Measurements from ENCODE around the gene CSGALNACT2.

CSGALNACT2 gene

DNA sequence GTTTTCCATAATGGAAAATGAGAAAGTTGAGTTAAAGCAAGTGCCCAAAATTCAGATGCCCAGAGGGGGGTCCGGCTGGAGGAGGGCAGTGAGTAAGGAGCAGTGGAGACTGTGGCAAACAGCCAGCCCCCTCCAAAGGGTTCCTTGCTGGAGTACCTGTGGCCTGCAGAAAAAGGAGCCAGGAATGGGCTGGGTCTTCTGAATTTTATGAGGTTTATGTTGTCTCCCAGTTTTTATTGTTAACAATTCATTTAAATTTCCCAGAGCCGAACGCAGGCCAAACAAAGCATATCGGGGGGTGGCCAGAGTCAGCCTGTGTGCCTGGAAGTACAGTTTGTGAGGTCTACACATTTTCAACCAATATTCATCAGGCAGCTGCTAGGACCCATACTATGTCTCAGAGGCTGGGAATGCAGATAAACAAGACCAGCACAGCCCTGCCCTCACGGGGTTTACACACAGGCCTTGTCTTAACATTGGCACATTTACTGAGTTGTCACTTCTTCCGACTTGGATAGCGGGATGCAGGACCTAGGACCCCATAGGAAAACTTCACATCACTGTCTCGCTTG, 12.9 kb upstream of the CSGALNACT2 start:
- no peak for DNase-seq (ENCODE audit: low spot score)
- Mint-ChIP-seq H3K4me1 (ENCODE audit: low read depth) (peaks cover 60% of the 10 kb centered on the region), H3K36me3 (ENCODE audit: low read depth) (no peaks in the 10 kb centered on the region), H3K9me3 (no peaks in the 10 kb centered on the region), H3K27ac (no peak overlapping the region), H3K27me3 (ENCODE audit: low read depth) (no peaks in the 10 kb centered on the region), H3K4me3 (no peak overlapping the region)

DNA sequence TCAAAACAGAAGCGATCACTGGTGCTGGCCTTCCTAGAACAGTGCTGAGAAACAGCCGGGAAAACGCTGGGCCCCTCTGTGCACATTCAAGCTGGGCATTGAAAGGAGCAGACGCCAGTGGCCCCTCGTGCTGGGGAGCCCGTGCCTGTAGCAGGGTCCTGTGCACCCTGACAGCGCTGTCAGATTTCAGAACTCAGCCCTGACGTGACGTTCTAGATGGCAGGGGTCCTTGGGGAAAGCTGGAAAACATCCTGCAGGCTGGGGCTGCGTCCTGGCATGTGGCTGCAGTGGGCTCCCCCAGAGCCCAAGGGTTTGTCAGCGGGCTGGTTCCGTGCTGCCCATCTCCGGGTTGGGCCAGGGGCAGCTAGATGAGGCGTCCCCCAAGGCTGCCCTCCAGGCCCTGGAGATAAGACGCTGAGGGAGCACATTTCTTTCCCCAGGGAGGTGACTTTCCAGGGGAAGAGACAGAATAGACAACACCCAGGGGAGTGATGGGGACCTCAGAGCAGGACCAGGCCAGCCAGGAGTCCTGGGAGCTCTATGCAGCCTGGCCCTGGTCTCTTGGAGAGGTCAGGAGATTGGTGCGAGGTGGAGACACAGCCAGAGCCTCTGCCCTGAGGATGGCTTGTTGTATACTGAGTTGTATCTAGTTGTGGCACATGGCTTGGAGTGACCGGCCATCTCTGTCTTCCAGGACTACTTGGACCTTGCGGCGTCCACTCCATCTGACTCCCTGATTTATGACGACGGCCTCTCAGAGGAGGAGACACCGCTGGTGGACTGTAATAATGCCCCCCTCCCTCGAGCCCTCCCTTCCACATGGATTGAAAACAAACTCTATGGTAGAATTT, 12.1 kb upstream of the CSGALNACT2 start:
- Mint-ChIP-seq H3K9me3 (no peaks in the 10 kb centered on the region), H3K27ac (no peak overlapping the region)

DNA sequence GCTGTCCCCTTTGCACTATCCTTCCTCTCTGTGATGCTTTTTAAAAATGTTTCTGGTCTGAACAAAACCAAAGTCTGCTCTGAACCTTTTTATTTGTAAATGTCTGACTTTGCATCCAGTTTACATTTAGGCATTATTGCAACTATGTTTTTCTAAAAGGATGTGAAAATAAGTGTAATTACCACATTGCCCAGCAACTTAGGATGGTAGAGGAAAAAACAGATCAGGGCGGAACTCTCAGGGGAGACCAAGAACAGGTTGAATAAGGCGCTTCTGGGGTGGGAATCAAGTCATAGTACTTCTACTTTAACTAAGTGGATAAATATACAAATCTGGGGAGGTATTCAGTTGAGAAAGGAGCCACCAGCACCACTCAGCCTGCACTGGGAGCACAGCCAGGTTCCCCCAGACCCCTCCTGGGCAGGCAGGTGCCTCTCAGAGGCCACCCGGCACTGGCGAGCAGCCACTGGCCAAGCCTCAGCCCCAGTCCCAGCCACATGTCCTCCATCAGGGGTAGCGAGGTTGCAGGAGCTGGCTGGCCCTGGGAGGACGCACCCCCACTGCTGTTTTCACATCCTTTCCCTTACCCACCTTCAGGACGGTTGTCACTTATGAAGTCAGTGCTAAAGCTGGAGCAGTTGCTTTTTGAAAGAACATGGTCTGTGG, 11.4 kb upstream of the CSGALNACT2 start:
- Mint-ChIP-seq H3K36me3 (ENCODE audit: low read depth) (no peaks in the 10 kb centered on the region), H3K9me3 (no peaks in the 10 kb centered on the region), H3K4me3 (peak overlapping the region; percentile 3), H3K4me1 (ENCODE audit: low read depth) (peaks cover 49% of the 10 kb centered on the region), H3K27me3 (ENCODE audit: low read depth) (no peaks in the 10 kb centered on the region), H3K27ac (peak overlapping the region; percentile 13)
- no peak for DNase-seq (ENCODE audit: low spot score)

More for the DNA sequence above, 12.1 kb upstream of the CSGALNACT2 start:
- Mint-ChIP-seq H3K4me1 (ENCODE audit: low read depth) (peaks cover 53% of the 10 kb centered on the region), H3K4me3 (no peak overlapping the region), H3K36me3 (ENCODE audit: low read depth) (no peaks in the 10 kb centered on the region), H3K27me3 (ENCODE audit: low read depth) (no peaks in the 10 kb centered on the region)
- no peak for DNase-seq (ENCODE audit: low spot score)

DNA sequence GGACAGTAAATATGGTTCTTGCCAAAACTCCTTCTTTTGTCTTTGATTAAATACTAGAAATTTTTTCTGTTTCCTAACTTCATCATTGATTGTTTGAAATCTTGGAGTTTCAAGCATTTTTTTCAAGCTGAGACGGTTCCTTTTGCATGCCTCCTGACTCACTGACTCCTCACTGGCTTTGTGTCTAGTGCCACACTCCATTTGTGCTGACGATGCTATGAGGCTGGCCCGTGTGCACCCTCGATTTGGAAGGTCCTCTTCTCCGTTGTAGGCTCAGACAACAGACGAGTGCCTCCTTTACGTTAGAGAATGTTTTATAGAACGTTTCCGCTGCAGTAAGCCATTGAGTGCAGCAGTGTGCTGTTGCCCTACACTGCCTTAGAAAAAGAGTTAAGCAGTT, 10.8 kb upstream of the CSGALNACT2 start:
- Mint-ChIP-seq H3K27me3 (ENCODE audit: low read depth) (no peaks in the 10 kb centered on the region), H3K4me3 (no peak overlapping the region), H3K4me1 (ENCODE audit: low read depth) (peaks cover 45% of the 10 kb centered on the region), H3K27ac (peak overlapping the region; percentile 26), H3K9me3 (no peaks in the 10 kb centered on the region), H3K36me3 (ENCODE audit: low read depth) (no peaks in the 10 kb centered on the region)
- DNase-seq (ENCODE audit: low spot score) = no peak

DNA sequence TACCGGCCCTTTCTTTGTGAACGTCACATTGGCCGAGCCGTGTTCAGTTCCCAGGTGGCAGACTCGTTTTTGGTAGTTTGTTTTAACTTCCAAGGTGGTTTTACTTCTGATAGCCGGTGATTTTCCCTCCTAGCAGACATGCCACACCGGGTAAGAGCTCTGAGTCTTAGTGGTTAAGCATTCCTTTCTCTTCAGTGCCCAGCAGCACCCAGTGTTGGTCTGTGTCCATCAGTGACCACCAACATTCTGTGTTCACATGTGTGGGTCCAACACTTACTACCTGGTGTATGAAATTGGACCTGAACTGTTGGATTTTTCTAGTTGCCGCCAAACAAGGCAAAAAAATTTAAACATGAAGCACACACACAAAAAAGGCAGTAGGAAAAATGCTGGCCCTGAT, 9.9 kb upstream of the CSGALNACT2 start:
- DNase-seq (ENCODE audit: low spot score) = no peak
- Mint-ChIP-seq H3K4me3 (no peak overlapping the region), H3K36me3 (ENCODE audit: low read depth) (no peaks in the 10 kb centered on the region), H3K27me3 (ENCODE audit: low read depth) (no peaks in the 10 kb centered on the region), H3K9me3 (no peaks in the 10 kb centered on the region), H3K27ac (peak overlapping the region; percentile 74), H3K4me1 (ENCODE audit: low read depth) (peaks cover 44% of the 10 kb centered on the region)

DNA sequence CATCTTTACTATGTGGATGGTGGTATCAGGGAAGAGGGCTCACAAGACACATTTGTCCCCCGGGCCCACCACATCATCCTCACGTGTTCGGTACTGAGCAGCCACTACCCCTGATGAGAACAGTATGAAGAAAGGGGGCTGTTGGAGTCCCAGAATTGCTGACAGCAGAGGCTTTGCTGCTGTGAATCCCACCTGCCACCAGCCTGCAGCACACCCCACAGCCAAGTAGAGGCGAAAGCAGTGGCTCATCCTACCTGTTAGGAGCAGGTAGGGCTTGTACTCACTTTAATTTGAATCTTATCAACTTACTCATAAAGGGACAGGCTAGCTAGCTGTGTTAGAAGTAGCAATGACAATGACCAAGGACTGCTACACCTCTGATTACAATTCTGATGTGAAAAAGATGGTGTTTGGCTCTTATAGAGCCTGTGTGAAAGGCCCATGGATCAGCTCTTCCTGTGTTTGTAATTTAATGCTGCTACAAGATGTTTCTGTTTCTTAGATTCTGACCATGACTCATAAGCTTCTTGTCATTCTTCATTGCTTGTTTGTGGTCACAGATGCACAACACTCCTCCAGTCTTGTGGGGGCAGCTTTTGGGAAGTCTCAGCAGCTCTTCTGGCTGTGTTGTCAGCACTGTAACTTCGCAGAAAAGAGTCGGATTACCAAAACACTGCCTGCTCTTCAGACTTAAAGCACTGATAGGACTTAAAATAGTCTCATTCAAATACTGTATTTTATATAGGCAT, 9.1 kb upstream of the CSGALNACT2 start:
- DNase-seq (ENCODE audit: low spot score) = peak; percentile 60
- Mint-ChIP-seq H3K36me3 (ENCODE audit: low read depth) (no peaks in the 10 kb centered on the region), H3K4me3 (peak overlapping the region; percentile 51), H3K27me3 (ENCODE audit: low read depth) (no peaks in the 10 kb centered on the region), H3K4me1 (ENCODE audit: low read depth) (peaks cover 41% of the 10 kb centered on the region), H3K27ac (peak overlapping the region; percentile 74), H3K9me3 (no peaks in the 10 kb centered on the region)

DNA sequence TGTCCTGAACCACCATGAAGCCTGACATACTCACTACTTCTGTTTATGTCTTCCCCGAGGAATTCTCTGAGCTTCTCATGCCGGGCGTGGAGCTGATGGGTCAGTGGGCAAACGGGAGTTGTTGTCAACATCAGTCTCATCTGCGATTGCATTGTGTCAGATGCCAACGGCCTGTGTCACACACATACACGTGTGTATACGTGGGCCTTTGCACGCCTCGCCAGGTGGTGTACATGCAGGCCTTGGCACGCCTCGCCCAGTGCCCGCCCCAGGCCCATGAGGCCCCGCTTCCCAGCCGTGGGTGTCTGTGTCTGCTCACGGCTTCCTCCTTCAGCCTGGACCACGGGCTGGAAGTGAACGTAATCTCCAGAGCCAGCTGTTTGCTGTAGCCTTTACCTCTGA, 7.5 kb upstream of the CSGALNACT2 start:
- Mint-ChIP-seq H3K27me3 (ENCODE audit: low read depth) (no peaks in the 10 kb centered on the region), H3K4me1 (ENCODE audit: low read depth) (peaks cover 52% of the 10 kb centered on the region), H3K36me3 (ENCODE audit: low read depth) (peaks cover 4% of the 10 kb centered on the region), H3K9me3 (no peaks in the 10 kb centered on the region), H3K4me3 (no peak overlapping the region), H3K27ac (no peak overlapping the region)
- DNase-seq (ENCODE audit: low spot score) = no peak

DNA sequence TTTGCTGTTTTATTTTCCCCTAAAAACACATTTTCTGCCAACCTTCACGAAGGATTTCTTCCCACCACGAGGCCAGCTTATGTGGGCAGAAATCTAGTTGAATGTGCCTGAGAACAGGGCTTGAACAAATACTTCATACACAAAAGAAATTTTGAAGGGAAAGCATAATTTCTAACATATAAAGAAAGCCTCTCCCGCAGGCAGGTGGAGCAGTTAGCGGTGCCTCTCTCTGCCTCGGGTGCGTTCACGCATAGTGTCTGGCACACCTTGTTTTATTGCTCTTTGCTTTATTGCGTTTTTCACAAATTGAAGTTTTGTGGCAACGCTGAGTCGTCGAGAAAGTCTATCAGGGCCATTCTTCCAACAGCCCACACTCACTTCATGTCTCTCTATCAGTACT, 7.0 kb upstream of the CSGALNACT2 start:
- Mint-ChIP-seq H3K36me3 (ENCODE audit: low read depth) (peaks cover 8% of the 10 kb centered on the region), H3K4me3 (no peak overlapping the region), H3K27ac (no peak overlapping the region), H3K4me1 (ENCODE audit: low read depth) (peaks cover 57% of the 10 kb centered on the region), H3K27me3 (ENCODE audit: low read depth) (no peaks in the 10 kb centered on the region), H3K9me3 (no peaks in the 10 kb centered on the region)
- peak; percentile 2 for DNase-seq (ENCODE audit: low spot score)

DNA sequence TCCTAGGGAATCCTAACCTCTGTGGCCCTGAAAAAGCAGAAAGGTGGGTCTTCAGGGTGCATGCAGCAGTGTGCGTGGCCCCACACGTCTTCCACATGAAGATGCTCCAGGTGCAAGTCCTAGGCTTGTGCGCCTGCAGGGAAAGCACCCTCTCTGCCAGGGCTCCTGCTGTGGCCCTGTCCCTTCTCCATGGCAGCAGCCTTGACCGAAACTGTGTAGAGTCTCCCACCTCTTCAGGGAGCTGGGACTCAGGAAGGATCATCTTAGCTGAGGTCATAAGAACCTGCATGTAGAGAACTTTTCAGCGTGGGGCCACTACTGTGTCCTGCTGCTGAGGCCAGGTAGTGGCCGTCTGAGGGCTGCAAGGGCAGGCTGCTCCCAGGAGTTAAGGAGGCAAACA, 6.3 kb upstream of the CSGALNACT2 start:
- Mint-ChIP-seq H3K9me3 (no peaks in the 10 kb centered on the region), H3K27ac (no peak overlapping the region), H3K4me1 (ENCODE audit: low read depth) (peaks cover 58% of the 10 kb centered on the region), H3K4me3 (no peak overlapping the region), H3K27me3 (ENCODE audit: low read depth) (no peaks in the 10 kb centered on the region), H3K36me3 (ENCODE audit: low read depth) (peaks cover 9% of the 10 kb centered on the region)
- no peak for DNase-seq (ENCODE audit: low spot score)

DNA sequence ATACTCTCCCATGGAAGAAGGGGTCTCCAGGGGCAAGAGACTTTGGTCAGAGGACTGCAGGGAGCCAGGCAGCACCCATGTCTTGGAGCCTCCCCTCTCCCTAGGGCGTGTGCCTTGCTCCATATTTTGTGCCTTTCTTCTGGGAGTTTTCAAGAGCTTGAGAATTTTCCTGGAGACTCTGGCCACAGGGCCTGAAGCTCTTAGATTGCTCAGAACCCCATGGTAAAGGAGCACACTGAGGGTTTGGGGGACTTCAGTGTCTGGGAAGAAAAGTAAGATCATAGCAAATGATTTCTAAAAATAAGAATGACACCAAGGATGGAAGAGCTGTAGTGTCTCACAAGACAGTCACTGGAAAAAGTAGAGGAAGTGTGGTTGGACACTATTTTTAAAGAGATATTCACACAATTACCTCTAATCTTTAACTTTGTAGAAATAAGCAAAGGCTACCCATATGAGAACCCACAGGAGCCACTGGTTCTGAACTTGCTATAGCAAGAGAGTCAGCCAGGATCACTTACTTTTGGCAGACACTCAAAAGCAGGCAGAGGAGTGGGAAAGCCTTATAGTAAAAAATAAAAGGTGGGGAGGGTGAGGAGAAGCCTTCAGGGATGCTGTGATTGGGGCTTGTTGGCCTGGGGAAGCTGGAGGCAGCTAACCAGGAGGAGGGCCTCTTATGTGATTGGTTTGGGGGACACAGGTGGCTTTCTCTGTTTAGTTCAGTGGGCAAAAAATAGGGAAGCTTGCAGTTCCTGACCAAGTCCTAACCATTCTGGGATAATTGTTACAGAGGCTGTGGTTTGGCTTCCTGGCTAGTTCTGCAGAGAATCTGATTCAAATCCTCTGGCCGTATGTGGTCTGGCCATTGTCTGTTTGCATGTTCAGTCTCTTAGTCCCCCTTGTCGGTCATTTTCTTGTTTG, 5.1 kb upstream of the CSGALNACT2 start:
- Mint-ChIP-seq H3K9me3 (no peaks in the 10 kb centered on the region), H3K27me3 (ENCODE audit: low read depth) (no peaks in the 10 kb centered on the region), H3K4me1 (ENCODE audit: low read depth) (peaks cover 46% of the 10 kb centered on the region), H3K27ac (no peak overlapping the region), H3K4me3 (no peak overlapping the region), H3K36me3 (ENCODE audit: low read depth) (peaks cover 10% of the 10 kb centered on the region)
- DNase-seq (ENCODE audit: low spot score) = no peak

DNA sequence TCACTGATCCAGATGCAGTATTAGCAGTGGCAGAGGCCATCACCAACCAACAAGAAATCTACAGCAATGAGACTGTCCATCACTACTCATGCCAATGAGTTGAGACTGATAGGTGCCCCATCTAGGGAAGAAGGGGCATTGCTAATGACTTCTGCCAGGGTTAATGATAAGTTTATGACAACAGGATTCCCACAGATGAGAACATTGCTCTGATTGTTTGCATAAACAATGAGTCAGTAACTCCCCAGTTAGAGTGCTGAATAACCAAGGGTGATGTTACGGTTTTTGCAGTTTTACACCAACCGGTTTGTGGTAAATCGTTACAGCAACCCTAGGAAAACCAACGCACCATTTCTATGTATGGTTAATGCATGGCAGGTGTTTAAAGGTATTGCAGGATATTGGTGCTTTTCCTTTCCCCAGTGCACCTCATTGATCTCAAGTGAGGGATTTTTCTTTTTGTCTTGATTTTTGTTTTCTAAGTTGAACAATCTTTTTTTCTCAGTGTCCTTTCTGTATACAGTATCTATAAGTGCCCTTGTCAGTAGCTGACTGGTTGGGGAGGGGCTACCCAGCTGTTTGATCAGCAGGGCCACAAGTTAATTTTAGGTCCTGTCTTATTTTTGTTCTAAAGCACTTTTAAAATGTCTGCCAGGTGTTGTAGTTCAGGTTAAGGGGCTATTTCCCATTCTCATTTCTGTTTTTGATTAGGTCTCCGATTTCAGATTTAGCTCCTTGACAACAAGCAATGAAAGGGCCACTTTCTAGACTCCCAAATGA, 3.9 kb upstream of the CSGALNACT2 start:
- peak; percentile 2 for DNase-seq (ENCODE audit: low spot score)
- no peak overlapping the region for H3K4me3 Mint-ChIP-seq
- no peaks in the 10 kb centered on the region for H3K9me3 Mint-ChIP-seq
- H3K36me3 Mint-ChIP-seq (ENCODE audit: low read depth) = peaks cover 16% of the 10 kb centered on the region
- peaks cover 36% of the 10 kb centered on the region for H3K4me1 Mint-ChIP-seq (ENCODE audit: low read depth)
- no peak overlapping the region for H3K27ac Mint-ChIP-seq
- H3K27me3 Mint-ChIP-seq (ENCODE audit: low read depth) = no peaks in the 10 kb centered on the region

DNA sequence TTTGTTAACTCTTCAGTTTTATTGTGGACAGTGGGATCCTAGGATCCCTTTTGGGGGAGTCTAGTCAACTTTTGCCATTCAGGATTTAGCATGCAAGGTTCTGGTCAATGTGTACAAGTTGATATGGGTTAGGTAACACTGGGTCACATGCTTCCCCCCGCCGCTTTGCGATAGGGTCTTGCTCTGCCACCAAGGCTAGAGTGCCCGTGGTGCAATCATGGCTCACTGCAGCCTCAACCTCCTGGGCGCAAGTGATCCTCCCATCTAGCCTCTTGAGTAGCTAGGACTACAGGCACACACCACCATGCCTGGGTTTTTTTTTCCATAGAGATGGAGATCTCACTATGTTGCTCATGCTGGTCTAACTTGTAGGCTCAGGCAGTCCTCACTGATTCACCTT, 3.2 kb upstream of the CSGALNACT2 start:
- no peak overlapping the region for H3K4me3 Mint-ChIP-seq
- H3K27ac Mint-ChIP-seq = no peak overlapping the region

More for the DNA sequence above, 3.2 kb upstream of the CSGALNACT2 start:
- Mint-ChIP-seq H3K36me3 (ENCODE audit: low read depth) (peaks cover 20% of the 10 kb centered on the region), H3K9me3 (no peaks in the 10 kb centered on the region), H3K4me1 (ENCODE audit: low read depth) (peaks cover 37% of the 10 kb centered on the region), H3K27me3 (ENCODE audit: low read depth) (no peaks in the 10 kb centered on the region)
- no peak for DNase-seq (ENCODE audit: low spot score)

Data from T-helper 2 cell treated with Interferon-gamma antibody and Interleukin-4, amounts not matched to agents 5 μg/mL and 100 μg/mL, for 36 hours (primary cell).